Natural killer cell (primary cell): ENCODE data around the gene KRT76. TPM values are rescaled to one million over a fixed set of nuclear protein-coding genes. Genes with fewer than 3 reads are reported as not detected.

Source experiments
- ATAC-seq, 3 donors: fragments of 150-1000 bp in 2 of 3; fragments of 200-7000 bp in 1 of 3; cut with Tn5 transposase; 1 replicate in 1 of 3; 2 replicates in 2 of 3; pipeline ENCODE4 v1.10.0; 2021; ENCODE audit warnings: mild to moderate bottlenecking in 2 of 3, moderate library complexity in 2 of 3
- DNase-seq, 2 donors: peaks; one replicate each; pipeline versions ENCODE4 v3.0.0 to v3.0.0-alpha.2; 2013 to 2021; ENCODE audit warnings: mixed read lengths in 1 of 2
- H3K27ac ChIP-seq: one replicate; pipeline ENCODE4 v1.5.1; 2013; ENCODE audit warnings: mild to moderate bottlenecking, low read length
- H3K27me3 ChIP-seq: one replicate; pipeline ENCODE4 v1.6.1; 2013; ENCODE audit warnings: low read length; ENCODE audit not compliant: control insufficient read depth, insufficient read depth
- H3K36me3 ChIP-seq: one replicate; pipeline ENCODE4 v1.6.1; 2013; ENCODE audit warnings: low read length; ENCODE audit not compliant: control insufficient read depth, insufficient read depth
- H3K4me1 ChIP-seq: one replicate; pipeline ENCODE4 v1.6.1; 2013; ENCODE audit warnings: low read length; ENCODE audit not compliant: control insufficient read depth, insufficient read depth
- H3K4me3 ChIP-seq: one replicate; pipeline ENCODE4 v1.5.1; 2013; ENCODE audit warnings: low read length
- H3K9me3 ChIP-seq: one replicate; pipeline ENCODE4 v1.6.1; 2013; ENCODE audit warnings: low read length; ENCODE audit not compliant: control insufficient read depth, insufficient read depth
- H3K27ac Mint-ChIP-seq, 2 donors: one replicate each; pipeline ENCODE4 v1.8.0; 2022; ENCODE audit warnings: mild to moderate bottlenecking in 2 of 2, mixed read lengths in 2 of 2, moderate library complexity in 1 of 2
- H3K27me3 Mint-ChIP-seq, 2 donors: one replicate each; pipeline ENCODE4 v1.8.0; 2022; ENCODE audit warnings: low read depth in 2 of 2, mixed read lengths in 2 of 2
- H3K36me3 Mint-ChIP-seq: one replicate; pipeline ENCODE4 v1.8.0; 2022; ENCODE audit warnings: mixed read lengths
- H3K4me1 Mint-ChIP-seq, 2 donors: one replicate each; pipeline ENCODE4 v1.8.0; 2022; ENCODE audit warnings: mixed read lengths in 2 of 2
- H3K4me3 Mint-ChIP-seq: one replicate; pipeline ENCODE4 v1.8.0; 2022; ENCODE audit warnings: mild to moderate bottlenecking, moderate library complexity, mixed read lengths
- H3K9me3 Mint-ChIP-seq, 2 donors: one replicate each; pipeline ENCODE4 v1.8.0; 2022; ENCODE audit warnings: mixed read lengths in 2 of 2
- whole genome bisulfite sequencing: methylation state at CpG from one replicate; pipeline ENCODE4 v1.1.7; 2013; ENCODE audit warnings: missing lambda C conversion rate; ENCODE audit not compliant: insufficient coverage; 5-methylcytosine and 5-hydroxymethylcytosine counted together
- intact Hi-C: fragments of 100-400 bp; cut with micrococcal nuclease; formaldehyde crosslinking; loops from one replicate; pipeline ENCODE4 v1.14.2; 2022
- total RNA-seq, 4 donors: library from RNA; stranded (reverse); fragments of 120-200 nt in 1 of 4; gene quantifications; one replicate each; pipeline versions ENCODE4 v1.2.3 to v1.2.4, GENCODE V29; 2013 to 2022
- TF ChIP-seq, protein P1 (sequence below): fragments of 200-600 bp; IDR thresholded peaks from one replicate; pipeline ENCODE4 v1.8.0; 2022; ENCODE audit warnings: antibody characterized with exemption

KRT76 gene
- total RNA-seq, 3 donors from 2014 or later (not counting 1 experiment from before 2014, with no cell fraction given): not detected

GRCh38 chr12:52772188-52772587 is 5.0 kb downstream of the KRT76 start:
- Histone ChIP-seq H3K36me3 (no peaks in the 10 kb centered on the region), H3K27ac (no peak overlapping the region), H3K4me3 (no peak overlapping the region), H3K9me3 (no peaks in the 10 kb centered on the region), H3K4me1 (no peaks in the 10 kb centered on the region), H3K27me3 (no peaks in the 10 kb centered on the region)
- H3K27me3 Mint-ChIP-seq: peaks cover 11 to 14% of the 10 kb centered on the region in 2 donors
- H3K27ac Mint-ChIP-seq: no peak overlapping the region
- DNase-seq (no peak), ATAC-seq (no peak)
- no peaks in the 10 kb centered on the region for H3K9me3 Mint-ChIP-seq
- no peak overlapping the region for H3K4me3 Mint-ChIP-seq
- intact Hi-C loops: no loop called here
- whole genome bisulfite sequencing: 89% methylated on average over 4 of the region's 4 CpGs
- TF ChIP-seq, protein P1, sequence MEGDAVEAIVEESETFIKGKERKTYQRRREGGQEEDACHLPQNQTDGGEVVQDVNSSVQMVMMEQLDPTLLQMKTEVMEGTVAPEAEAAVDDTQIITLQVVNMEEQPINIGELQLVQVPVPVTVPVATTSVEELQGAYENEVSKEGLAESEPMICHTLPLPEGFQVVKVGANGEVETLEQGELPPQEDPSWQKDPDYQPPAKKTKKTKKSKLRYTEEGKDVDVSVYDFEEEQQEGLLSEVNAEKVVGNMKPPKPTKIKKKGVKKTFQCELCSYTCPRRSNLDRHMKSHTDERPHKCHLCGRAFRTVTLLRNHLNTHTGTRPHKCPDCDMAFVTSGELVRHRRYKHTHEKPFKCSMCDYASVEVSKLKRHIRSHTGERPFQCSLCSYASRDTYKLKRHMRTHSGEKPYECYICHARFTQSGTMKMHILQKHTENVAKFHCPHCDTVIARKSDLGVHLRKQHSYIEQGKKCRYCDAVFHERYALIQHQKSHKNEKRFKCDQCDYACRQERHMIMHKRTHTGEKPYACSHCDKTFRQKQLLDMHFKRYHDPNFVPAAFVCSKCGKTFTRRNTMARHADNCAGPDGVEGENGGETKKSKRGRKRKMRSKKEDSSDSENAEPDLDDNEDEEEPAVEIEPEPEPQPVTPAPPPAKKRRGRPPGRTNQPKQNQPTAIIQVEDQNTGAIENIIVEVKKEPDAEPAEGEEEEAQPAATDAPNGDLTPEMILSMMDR: no peak
- H3K4me1 Mint-ChIP-seq: peaks cover 0 to 4% of the 10 kb centered on the region in 2 donors
- no peaks in the 10 kb centered on the region for H3K36me3 Mint-ChIP-seq

DNA sequence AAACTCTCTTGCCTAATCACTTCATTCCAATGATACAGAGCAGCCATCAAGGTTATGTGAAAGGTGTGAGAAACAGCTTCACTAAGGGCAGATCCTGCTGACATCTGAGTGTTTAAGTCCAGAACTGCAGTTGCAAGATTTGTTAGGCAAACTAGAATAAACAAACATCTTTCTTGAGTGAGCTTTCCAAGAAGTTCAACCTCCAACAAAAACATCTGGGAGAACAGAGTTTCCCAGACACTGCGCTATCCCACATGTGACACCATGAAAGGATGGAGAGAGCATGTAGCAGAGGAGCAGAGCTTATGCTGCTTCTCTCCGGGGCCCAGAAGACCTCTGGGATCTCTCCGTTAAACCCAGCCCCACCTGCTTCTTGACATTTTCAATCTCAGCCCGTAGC is 5.6 kb downstream of the KRT76 start:
- Histone ChIP-seq H3K4me3 (no peak overlapping the region), H3K27me3 (no peaks in the 10 kb centered on the region), H3K36me3 (no peaks in the 10 kb centered on the region), H3K9me3 (no peaks in the 10 kb centered on the region), H3K27ac (no peak overlapping the region), H3K4me1 (no peaks in the 10 kb centered on the region)
- no peak for ATAC-seq
- DNase-seq: no peak
- no peaks in the 10 kb centered on the region for H3K9me3 Mint-ChIP-seq
- H3K27ac Mint-ChIP-seq: no peak overlapping the region
- no peaks in the 10 kb centered on the region for H3K36me3 Mint-ChIP-seq
- 90% methylated on average over 4 of the region's 4 CpGs for WGBS
- H3K27me3 Mint-ChIP-seq: peaks cover 6 to 14% of the 10 kb centered on the region in 2 donors
- H3K4me3 Mint-ChIP-seq: no peak overlapping the region
- intact Hi-C loops: no loop called here
- H3K4me1 Mint-ChIP-seq: peaks cover 0 to 4% of the 10 kb centered on the region in 2 donors
- TF ChIP-seq, protein P1: no peak

DNA sequence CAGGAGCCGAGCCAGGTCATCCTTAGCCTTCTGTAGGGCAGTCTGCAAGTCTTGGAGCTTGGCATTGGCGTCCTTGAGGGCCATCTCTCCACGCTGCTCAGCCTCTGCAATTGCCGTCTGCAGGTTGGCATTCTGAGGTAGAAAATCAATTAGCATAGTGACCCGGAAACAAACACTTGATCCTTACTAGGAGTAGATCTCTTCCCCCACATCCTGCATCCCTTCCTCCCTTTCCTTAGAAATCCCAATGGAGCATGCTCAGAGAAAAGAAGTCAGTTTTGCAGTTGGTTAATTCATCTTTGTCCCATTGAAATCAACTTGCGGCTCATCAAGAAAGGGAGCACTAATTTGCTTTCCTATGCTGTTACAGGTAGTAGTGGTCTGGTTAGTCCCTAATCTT is 6.1 kb downstream of the KRT76 start:
- Histone ChIP-seq H3K36me3 (no peaks in the 10 kb centered on the region), H3K4me3 (no peak overlapping the region), H3K9me3 (no peaks in the 10 kb centered on the region), H3K27me3 (no peaks in the 10 kb centered on the region), H3K4me1 (no peaks in the 10 kb centered on the region), H3K27ac (no peak overlapping the region)
- ATAC-seq: no peak
- no peaks in the 10 kb centered on the region for H3K36me3 Mint-ChIP-seq
- peaks cover 0 to 4% of the 10 kb centered on the region in 2 donors for H3K4me1 Mint-ChIP-seq
- intact Hi-C loops: no loop called here
- no peak overlapping the region for H3K27ac Mint-ChIP-seq
- DNase-seq: no peak
- no peaks in the 10 kb centered on the region for H3K9me3 Mint-ChIP-seq
- H3K4me3 Mint-ChIP-seq: no peak overlapping the region
- WGBS: 78% methylated on average over 6 of the region's 6 CpGs
- TF ChIP-seq, protein P1: no peak
- H3K27me3 Mint-ChIP-seq: peaks cover 9 to 14% of the 10 kb centered on the region in 2 donors

DNA sequence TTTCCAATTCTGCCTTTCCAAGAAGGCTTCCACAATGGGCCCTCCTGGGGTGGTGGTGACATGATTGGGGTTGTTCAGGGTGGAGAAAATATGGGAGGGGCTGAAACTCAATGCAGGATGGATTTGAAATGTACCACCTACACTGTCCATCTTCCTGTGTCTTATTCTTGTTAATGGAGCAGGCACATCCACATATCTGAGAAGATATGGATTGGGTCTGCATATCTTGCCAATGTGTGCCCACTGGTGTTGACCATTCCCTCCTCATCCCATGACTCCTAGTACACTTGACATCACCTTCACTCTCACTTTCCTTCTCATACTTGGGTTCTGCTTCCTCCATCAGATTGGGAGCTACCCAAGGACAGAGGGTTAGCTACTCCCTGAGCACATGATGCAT is 7.2 kb downstream of the KRT76 start:
- H3K27ac ChIP-seq: no peak overlapping the region
- H3K36me3 Mint-ChIP-seq: no peaks in the 10 kb centered on the region
- H3K4me3 ChIP-seq: no peak overlapping the region
- H3K27ac Mint-ChIP-seq: no peak overlapping the region
- TF ChIP-seq, protein P1: no peak
- peaks cover 10 to 14% of the 10 kb centered on the region in 2 donors for H3K27me3 Mint-ChIP-seq
- no peaks in the 10 kb centered on the region for H3K36me3 ChIP-seq
- H3K9me3 ChIP-seq: no peaks in the 10 kb centered on the region
- no peak overlapping the region for H3K4me3 Mint-ChIP-seq
- intact Hi-C loops: no loop called here
- H3K4me1 ChIP-seq: no peaks in the 10 kb centered on the region
- DNase-seq (no peak), ATAC-seq (no peak)
- H3K9me3 Mint-ChIP-seq: no peaks in the 10 kb centered on the region
- H3K4me1 Mint-ChIP-seq: peaks cover 0 to 4% of the 10 kb centered on the region in 2 donors
- H3K27me3 ChIP-seq: no peaks in the 10 kb centered on the region
